GM12891 (cell line): ENCODE measurements around the gene RFX2.

Experiments
- DNase-seq: peaks from one replicate; pipeline ENCODE4 v3.0.0; 2011; ENCODE audit warnings: low spot score; ENCODE audit not compliant: insufficient read length
- FAIRE-seq: peaks from 2 replicates; lab custom pipeline; 2011; peaks lifted over from hg19 to GRCh38; lab: Jason Lieb, UNC
- PAX5 ChIP-seq: IDR thresholded peaks from 2 replicates; pipeline ENCODE4 v1.6.1; 2011; ENCODE audit warnings: low read length, moderate library complexity, mild to moderate bottlenecking; ENCODE audit not compliant: insufficient read depth, severe bottlenecking
- POLR2A ChIP-seq: IDR thresholded peaks from 2 replicates; pipeline ENCODE4 v1.6.1; 2011; ENCODE audit warnings: low read depth, low read length, control low read depth
- POLR2AphosphoS5 ChIP-seq: IDR thresholded peaks from 2 replicates; pipeline ENCODE4 v1.6.1; 2011; ENCODE audit warnings: low read depth, low read length, control low read depth
- POU2F2 ChIP-seq: IDR thresholded peaks from 2 replicates; pipeline ENCODE4 v1.6.1; 2011; ENCODE audit warnings: low read depth, mild to moderate bottlenecking, control low read depth, low read length, moderate library complexity
- SPI1 ChIP-seq: IDR thresholded peaks from 2 replicates; pipeline ENCODE4 v1.6.1; 2011; ENCODE audit warnings: low read depth, low read length, control low read depth
- TAF1 ChIP-seq: IDR thresholded peaks from 2 replicates; pipeline ENCODE4 v1.6.1; 2011; ENCODE audit warnings: low read depth, low read length, control low read depth

The RFX2 gene

DNA sequence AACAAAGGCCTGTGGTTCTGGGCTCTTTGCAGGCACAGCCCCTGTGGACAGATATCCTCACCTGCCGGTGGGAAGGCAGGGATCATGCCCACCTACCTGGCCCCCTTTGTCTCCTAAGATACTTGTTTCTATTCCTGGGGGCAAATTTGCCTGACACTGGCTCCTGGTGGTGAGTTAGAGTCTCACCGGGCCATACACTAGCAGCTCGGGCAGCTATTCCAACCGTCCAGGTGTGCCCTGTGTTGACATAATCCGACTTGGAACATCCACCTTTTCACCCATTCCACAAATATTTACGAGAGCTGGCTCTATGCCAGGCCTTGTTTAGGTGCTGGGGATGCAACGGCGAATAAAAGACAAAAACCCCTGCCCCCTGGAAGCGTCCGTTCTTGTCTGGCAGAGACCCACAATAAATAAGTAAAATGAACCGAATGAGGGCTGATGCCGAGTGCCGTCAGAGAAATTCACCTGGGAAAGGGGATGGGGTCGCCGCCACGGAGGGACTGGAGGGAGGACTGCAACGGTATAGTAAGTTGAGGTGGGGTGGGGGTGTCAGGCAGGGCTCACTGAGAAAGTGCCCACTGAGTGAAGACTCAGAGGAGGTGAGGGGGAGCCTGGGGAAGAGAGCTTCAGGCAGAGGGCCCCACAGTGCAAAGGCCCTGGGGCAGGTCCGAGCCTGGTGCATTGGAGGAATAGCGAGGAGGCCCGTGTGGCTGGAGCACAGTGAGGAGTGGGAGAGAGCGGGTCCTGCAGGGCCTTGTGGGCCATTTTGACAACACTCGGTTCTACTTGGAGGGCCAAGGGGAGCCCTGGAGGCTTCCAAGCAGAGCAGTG is 89.1 kb downstream of the RFX2 start:
- no peak for DNase-seq

DNA sequence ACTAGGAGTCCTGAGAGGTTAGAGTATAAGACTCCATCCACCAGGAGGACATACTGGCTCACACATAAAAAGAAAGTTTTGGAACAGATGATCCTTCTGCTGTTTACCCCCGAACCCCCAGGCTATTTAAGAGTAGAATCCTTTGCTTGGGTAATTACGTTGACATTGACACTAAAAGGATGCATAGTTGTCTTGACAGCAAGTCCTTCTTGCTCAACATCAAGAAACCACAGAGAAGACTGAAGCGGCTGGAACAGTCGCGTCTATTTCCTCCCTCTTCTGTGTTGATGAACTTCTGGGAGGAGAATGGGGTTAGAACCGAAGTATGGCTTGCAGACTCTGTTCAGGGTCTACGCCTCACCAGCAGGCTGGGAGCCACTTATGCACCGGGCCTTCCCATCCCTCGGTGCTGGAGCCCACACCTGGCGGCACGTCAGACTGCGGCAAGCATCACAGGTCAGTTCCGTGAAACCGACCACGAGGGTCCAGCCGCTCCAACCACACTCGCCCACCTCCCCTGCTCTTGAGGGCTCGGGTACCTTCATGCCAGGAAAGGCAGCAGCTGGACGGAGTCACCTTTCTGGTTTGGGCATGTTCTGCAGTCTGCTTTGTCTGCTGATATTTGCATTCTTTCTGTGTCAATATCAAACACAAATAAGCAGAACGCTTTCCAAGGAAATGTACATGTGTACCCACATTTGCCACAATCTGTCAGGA is 90.0 kb downstream of the RFX2 start:
- FAIRE-seq (no peak), DNase-seq (no peak)

More for the DNA sequence above, 89.1 kb downstream of the RFX2 start:
- no peak for FAIRE-seq
- TF ChIP-seq TAF1, result no peak

DNA sequence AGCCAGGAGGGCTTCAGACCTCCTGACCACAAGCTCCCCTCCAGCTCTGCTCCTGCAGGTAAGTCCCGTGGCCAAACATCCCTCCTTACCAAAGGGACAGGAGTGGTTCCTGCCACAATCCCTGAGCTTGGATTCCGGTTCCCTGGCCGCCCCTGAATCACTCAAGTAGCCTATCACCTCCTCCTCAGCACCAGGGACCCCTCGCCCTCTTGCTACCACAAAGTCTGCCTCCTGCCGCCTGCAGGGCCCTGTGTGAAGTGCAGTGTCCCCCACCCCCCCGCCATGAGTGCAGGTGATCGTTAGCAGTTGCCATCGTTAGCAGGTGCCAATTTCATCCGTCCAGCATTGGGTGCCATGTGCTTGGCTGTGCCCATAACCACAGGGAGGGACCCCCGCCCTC is 91.5 kb downstream of the RFX2 start:
- TF ChIP-seq POU2F2 (no peak), POLR2AphosphoS5 (no peak), PAX5 (no peak), SPI1 (no peak), TAF1 (no peak), POLR2A (no peak)
- no peak for FAIRE-seq
- DNase-seq, result no peak

More for the DNA sequence above, 90.0 kb downstream of the RFX2 start:
- TF ChIP-seq PAX5, result no peak

DNA sequence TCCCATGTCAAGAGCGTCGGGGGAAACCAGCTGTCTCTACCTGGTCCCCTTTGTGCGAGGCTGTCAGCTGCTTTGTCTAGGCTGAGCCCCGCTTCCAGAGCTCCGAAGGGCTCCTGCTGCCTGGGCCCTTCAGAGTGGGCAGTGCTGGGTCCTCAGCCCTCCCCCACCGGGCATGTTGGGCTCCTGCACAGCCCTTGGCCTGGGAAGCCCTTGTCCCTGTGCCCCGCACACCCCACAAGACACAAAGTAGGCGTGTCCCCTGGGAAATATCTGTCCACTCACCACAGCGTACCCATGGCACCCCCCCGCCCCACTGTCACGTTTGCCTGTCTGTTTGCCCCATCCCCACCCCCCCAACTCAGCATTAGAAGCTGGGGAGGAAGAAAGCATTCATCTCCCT is 92.7 kb downstream of the RFX2 start:
- DNase-seq, result no peak
- TF ChIP-seq TAF1 (no peak), PAX5 (no peak), POLR2AphosphoS5 (no peak), SPI1 (no peak), POU2F2 (no peak), POLR2A (no peak)
- no peak for FAIRE-seq

DNA sequence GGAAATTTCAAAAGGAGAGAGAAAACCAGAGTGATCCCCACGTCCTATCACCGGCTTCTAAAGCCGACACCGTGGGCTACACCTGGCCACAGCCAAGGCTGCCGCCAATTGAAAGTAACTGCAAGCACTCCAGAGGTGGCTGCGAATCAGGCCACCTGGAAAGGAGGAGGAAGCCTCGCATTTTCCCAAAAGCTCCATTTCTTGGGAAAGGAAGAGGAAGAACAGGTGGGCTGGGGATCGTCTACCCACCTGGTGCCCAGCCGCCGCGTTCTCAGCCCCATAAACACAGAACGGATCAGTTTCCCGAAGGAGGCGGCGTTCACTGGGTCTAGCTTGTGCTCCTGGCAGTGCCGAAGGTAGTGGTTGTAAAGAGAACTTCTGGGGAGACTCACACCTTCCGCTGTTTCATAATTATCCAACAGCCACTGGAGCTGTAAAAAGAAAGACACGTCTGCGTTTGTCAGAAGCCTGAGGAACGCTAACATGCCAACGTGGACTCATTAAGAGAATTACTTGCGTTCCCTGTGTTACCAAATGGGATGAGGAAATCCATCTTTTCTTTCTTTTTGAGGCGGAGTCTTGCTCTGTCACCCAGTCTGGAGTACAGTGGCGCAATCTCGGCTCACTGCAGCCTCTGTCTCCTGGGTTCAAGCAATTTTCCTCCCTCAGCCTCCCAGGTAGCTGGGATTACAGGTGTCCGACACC is 94.3 kb downstream of the RFX2 start:
- FAIRE-seq (no peak), DNase-seq (no peak)
- no peak for TF ChIP-seq POU2F2
- no peak for TF ChIP-seq SPI1

DNA sequence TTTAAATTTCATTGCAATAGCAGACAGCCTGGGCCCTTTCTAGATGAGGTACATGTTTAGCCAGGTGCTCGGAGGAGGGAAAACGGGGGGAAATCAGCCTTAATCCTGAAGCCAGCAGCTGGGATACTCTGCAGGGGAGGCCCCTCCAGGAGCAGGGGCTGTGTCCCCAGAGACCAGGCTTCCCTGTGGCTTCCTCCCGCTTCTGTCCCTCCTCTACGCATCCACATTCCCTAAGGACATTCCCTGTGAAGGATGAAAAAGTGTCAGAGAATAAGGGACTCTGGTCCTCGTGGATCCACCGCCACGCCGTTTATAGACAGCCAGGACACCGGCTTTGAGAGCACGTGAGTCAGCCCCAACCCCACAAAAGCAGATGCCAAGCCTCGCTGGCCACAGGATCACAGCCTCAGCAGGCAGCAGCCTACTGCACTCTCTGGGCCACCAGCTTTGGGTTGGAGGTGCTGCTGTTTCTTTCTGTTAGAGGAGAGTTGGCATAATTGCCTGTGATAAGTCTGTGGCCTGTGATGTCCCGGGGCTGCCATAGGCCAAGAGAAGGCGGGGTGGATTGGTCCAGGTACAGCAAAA is 95.7 kb downstream of the RFX2 start:
- DNase-seq (no peak), FAIRE-seq (no peak)
- TF ChIP-seq POLR2AphosphoS5, result no peak
- TF ChIP-seq POU2F2, result no peak
- TF ChIP-seq POLR2A, result no peak
- no peak for TF ChIP-seq SPI1
- no peak for TF ChIP-seq PAX5
- no peak for TF ChIP-seq TAF1

DNA sequence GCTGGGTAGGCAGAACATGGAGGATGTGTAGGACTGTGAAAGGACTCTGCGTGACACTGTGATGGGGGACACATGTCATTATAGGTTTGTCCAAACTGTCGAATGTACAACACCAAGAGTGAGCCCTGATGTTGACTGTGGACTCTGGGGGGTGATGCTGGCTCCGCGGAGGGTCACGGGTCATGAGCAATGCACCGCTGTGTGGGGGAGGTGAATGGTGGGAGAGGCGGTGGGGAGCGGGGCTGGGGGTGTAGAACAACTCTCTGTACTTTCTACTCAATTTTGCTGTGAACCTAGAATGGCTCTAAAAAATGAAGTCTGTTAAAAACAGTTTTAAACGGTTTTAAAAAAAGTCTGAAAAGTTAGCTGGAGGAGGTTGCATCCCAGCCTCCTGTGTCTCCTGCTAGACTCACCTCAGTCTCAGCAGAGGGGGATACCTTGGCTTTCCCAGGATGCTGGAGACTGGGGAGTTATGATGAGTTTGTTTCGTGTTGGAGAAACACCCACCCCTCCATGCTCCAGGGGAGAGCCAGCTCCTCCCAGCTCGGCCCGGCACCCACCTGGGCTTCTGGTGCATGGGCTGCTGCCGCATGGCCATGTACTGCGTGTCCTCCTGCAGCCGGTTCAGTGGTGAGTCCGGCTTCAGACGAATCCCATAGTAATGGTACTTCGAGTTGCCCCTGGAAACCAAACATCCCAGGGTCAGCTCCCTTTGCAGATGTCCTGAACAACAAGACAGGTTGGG is 97.7 kb downstream of the RFX2 start:
- TF ChIP-seq PAX5 (no peak), POLR2AphosphoS5 (no peak), SPI1 (no peak)
- no peak for FAIRE-seq
- no peak for DNase-seq

DNA sequence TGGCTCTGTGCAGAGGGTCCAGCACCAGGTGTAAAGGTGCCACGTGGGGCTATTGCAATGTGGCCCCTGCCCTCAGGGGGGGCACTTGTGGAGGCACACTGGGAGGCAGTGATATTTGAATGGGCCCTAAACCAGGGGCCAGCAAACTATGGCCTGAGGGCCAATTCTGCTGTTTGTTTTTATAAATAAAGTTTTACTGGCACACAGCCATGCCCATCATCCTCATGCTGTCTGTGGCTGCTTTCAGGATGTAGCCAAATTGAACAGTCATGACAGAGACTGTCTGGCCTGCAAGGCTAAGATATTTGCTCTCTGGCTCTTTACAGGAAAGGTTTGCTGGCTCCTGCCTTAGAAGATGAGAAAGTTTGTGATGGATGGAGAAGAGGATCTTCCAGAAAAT is 98.5 kb downstream of the RFX2 start:
- no peak for FAIRE-seq
- no peak for DNase-seq
- TF ChIP-seq PAX5, result no peak
- TF ChIP-seq POLR2A, result no peak

DNA sequence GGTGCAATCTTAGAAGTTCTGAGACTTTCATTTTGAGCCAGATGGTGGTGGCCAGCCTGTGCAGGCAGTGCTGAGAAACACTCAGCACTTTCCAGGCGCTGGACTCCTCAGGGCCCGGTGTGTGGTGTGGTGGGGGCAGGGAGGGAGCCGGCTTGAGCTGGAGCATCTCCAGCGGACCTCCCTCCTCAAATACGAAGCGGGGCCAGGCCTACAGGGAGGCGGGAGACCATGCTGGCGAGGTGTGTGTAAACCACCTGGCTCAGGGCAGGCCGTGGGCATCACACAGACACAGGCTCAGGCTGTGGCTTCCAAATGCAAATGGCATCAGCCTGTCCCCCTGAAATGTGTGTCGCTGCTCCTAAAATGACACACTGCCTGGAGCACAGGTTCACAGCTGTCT is 99.1 kb downstream of the RFX2 start:
- FAIRE-seq (no peak), DNase-seq (no peak)
- TF ChIP-seq POLR2A (no peak), TAF1 (no peak), PAX5 (no peak), POLR2AphosphoS5 (no peak), POU2F2 (no peak), SPI1 (no peak)

DNA sequence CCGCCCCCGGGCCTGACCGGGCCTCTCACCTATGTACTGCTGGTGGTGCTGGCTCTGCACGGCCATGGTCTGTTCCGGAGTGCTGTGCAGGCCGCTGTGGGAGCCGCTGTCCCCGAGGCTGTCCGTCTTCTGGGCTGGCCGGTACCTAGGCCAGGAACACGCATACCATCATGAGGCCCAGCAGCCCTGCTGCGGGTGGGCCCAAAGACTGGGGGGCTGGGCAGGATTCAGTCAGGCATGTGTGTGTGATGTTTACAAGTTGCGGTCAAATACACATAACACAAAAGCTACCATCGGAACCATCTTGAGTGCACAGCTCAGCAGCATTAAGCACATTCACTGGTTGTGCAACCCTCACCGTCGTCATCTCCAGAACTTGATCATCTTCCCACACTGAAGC is 100.2 kb downstream of the RFX2 start:
- DNase-seq (no peak), FAIRE-seq (no peak)
- TF ChIP-seq PAX5 (no peak), SPI1 (no peak), POLR2AphosphoS5 (no peak), POLR2A (no peak)
